ENCODE measurements around the gene NGB. TPM values are rescaled to one million over a fixed set of nuclear protein-coding genes. Genes with fewer than 3 reads are reported as not detected.
"Not testable (repeated sequence)": the region's sequence is repeated elsewhere in the genome, so short reads cannot be mapped to it uniquely, and the experiment has no call there.

Gene NGB, protein sequence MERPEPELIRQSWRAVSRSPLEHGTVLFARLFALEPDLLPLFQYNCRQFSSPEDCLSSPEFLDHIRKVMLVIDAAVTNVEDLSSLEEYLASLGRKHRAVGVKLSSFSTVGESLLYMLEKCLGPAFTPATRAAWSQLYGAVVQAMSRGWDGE
- not detected in 2 replicates for total RNA-seq (ENCODE audit: low replicate concordance)

DNA sequence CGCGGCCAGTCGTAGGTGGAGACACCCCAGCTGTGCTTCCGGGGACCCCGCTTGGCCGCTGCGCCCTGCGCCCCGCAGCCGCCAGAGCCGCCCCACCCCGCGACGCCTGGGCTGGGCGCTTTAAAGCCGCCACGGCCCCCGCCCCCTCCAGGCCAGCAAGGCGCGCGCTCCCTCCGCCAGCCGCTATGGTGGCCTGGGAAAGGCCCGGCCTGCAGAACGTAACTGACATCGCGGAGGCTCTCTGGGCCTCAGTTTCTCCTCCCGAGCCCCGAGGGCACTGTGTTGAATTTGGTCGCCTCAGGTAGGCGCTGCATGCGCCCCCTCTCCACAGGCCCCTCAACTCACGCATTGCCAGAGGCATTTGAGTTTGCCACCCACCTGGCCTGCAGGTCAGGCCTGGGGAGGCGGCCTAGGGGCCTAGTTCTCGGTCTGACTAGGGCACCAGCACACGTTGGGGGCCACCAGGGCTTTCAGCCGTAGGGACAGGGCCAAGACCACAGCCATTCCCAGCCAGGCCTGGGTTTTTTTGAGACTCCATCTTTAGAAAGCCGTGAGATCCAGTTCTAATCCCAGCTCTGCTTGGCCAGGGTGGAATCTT, at the start of gene NGB:
Gene NGB (minus strand): TSS at position 94 of the 598 bp plus-strand sequence. CDS start 269 bp downstream, outside the sequence.
- TF ChIP-seq CTCF (IDR thresholded peaks at IDR 0.05; ENCODE audit: insufficient read depth, low read length) = no peak
- no peak for DNase-seq (ENCODE audit: low read depth)
- H3K4me3 ChIP-seq (ENCODE audit: low read depth, low read length) = no peak within 1 kb of the TSS

DNA sequence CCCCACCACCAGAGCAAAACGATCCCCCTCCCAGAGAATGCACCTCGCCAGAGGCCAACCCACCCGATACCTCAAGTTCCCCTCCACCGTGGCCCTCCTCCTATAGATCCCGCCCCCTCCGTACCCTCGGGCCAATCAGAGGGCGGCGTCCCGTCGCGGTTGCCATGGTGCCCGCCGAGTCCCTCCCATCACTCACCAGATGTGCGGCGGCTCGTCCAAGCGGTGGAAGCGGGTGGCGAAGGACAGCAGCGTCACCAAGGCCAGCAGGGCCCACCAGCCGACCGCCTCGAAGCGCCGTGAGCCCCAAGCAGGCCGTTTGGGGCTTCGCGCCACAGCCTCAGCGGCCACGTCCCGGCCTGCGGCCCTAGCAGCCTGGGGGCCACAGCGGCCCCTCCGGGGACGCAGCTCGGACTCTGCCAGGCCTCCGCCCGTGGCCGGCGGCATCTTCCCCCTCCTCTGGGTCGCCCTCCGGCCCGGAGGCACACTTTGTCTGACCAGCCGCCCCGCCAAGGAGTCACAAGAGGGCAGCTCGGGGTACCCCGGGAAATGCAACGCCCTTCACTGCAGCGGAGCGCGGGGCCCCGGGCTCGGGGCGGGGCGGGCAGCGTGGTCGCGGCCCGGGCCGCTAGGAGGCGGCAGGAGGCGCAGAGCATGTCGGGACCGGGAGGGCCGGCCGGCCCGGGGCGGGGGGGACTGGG, 49.4 kb upstream of the NGB start, which contains the start of gene POMT2:
Gene POMT2 (minus strand): TSS at position 646 of the 698 bp plus-strand sequence. CDS start 202 bp downstream, at position 444.
- DNase-seq (ENCODE audit: low read depth) = peak; percentile 78
- peak; percentile 4 for TF ChIP-seq CTCF (IDR thresholded peaks at IDR 0.05; ENCODE audit: insufficient read depth, low read length)
- peak within 1 kb of the TSS; percentile 96 for H3K4me3 ChIP-seq (ENCODE audit: low read depth, low read length)

DNA sequence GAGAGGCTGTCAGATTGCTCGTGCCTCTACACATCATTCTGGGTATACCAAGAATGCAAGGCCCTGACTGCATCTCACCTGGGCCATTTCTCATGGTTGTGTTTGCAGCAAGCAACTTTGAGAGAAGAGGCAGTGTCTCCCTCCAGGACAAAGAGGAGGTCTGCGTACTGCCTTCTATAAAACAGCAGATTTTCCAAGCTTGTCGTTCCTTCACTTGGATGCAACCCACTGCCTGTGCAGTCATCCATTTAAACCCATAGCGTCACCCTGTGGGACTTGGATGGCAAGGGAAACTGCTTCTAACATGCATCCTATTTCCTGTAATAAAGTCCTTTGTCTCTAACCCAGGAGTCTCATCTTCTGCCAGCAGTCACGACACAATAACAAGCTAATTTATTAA, 48.4 kb upstream of the NGB start:
- no peak for TF ChIP-seq CTCF (IDR thresholded peaks at IDR 0.05; ENCODE audit: insufficient read depth, low read length)
- DNase-seq (ENCODE audit: low read depth) = no peak
- no peak overlapping the region for H3K4me3 ChIP-seq (ENCODE audit: low read depth, low read length)

- not testable (repeated sequence) for H3K4me3 ChIP-seq (ENCODE audit: low read depth, low read length); DNase-seq (ENCODE audit: low read depth)
Observed at GRCh38 chr14:77318756-77319155, 47.8 kb upstream of the NGB start.

DNA sequence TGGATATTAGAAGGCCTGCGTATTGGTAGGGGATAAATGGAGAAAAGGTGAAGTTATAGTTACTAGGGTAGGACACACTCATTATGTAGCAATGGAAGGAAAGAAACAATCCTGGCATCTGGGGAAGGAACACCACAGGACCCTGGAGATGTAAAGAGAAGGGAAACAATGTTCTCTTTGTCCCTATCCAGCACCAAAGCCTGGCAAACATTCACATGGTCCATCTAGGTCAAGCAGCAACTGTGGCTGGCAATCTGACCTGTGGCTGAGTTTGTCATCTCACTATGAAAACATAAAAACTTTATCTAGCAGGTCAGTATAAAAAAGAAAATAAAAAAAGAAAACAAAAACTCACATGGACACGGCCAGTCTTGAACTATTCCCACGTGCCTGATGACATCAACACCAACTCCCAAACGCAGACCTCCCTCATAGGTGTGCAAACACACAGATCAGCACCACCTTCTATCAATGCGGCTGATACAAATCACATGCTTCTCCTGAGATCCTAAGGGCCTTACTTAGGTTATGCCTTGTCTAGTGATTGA, 47.1 kb upstream of the NGB start:
- no peak for TF ChIP-seq CTCF (IDR thresholded peaks at IDR 0.05; ENCODE audit: insufficient read depth, low read length)
- H3K4me3 ChIP-seq (ENCODE audit: low read depth, low read length) = no peak overlapping the region
- no peak for DNase-seq (ENCODE audit: low read depth)

DNA sequence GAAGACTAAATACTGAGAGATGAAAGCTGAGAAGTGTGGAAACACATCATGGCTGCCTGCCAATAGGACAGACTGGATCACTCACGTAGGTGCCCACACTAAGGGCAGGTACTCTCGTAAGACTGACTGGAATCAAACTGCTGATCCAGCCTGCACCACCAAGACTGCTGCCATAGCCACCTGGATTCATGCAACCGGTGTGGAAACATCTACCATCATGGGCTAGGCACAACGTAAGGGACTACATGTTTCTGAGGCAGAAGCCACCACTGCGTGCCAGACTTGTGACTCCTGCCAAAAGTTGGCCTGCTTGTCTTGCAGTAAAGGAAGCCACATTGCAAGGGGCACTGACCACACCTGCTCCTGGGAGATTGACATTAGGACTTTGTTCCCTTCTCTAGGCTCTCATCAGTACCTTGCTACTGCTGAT, 45.9 kb upstream of the NGB start:
- no peak overlapping the region for H3K4me3 ChIP-seq (ENCODE audit: low read depth, low read length)
- no peak for TF ChIP-seq CTCF (IDR thresholded peaks at IDR 0.05; ENCODE audit: insufficient read depth, low read length)
- no peak for DNase-seq (ENCODE audit: low read depth)

DNA sequence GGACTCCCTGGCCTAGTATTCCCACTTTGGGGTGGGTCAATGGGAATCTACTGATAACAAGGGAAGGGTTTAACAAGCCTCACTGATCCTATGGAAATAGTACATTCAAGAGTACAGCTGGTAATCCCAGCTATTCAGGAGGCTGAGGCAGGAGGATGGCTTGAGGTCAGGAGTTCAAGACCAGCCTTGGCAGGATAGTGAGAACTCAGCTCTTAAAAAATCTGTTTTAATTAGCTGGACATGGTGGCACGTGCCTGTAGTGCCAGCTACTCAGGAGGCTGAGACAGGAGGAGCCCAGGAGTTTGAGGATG, 45.1 kb upstream of the NGB start:
- DNase-seq (ENCODE audit: low read depth) = no peak
- no peak for TF ChIP-seq CTCF (IDR thresholded peaks at IDR 0.05; ENCODE audit: insufficient read depth, low read length)

More for the DNA sequence above, 45.1 kb upstream of the NGB start:
- no peak overlapping the region for H3K4me3 ChIP-seq (ENCODE audit: low read depth, low read length)

All from fibroblast of the aortic adventitia (primary cell).